B cell (primary cell): Measurements from ENCODE around the gene PLEKHH1. TPM values are rescaled to one million over a fixed set of nuclear protein-coding genes. Genes with fewer than 3 reads are reported as not detected.

Source experiments
- ATAC-seq: fragments of 200-7000 bp; cut with Tn5 transposase; one replicate; pipeline ENCODE4 v1.10.0; 2021; ENCODE audit warnings: low read depth, mild to moderate bottlenecking, moderate number of reproducible peaks, moderate library complexity
- CTCF ChIA-PET: fragments of 350-600 bp; sonication (Branson Sonifier 250); formaldehyde crosslinking; loops from one replicate; lab custom pipeline; 2021; ENCODE audit warnings: antibody characterized with exemption, inconsistent platforms; lab: Charles Lee
- POLR2A ChIA-PET: fragments of 350-600 bp; sonication (Branson Sonifier 250); formaldehyde crosslinking; loops from one replicate; lab custom pipeline; 2021; ENCODE audit warnings: antibody characterized with exemption; lab: Charles Lee
- DNase-seq: peaks from one replicate; pipeline ENCODE4 v3.0.0; 2013
- H2AFZ ChIP-seq: 2 replicates; pipeline ENCODE4 v1.6.1; 2012; ENCODE audit warnings: mild to moderate bottlenecking, low read depth, low read length; ENCODE audit not compliant: insufficient read depth, poor library complexity, severe bottlenecking
- H3K27ac ChIP-seq, 2 donors: 1 replicate in 1 of 2; 2 replicates in 1 of 2; pipeline ENCODE4 v1.5.1; 2012 to 2013; ENCODE audit warnings: low read length in 2 of 2, mild to moderate bottlenecking in 2 of 2, moderate library complexity in 1 of 2
- H3K27me3 ChIP-seq, 4 experiments: fragments of 200-600 bp in 1 of 4; sonication (generic) in 1 of 4; replicated peaks in 1 of 4; 1 replicate in 2 of 4; 2 replicates in 2 of 4; pipeline versions ENCODE4 v1.6.1 to v1.7.0; 2013 to 2016; ENCODE audit warnings: low read length in 3 of 4, mild to moderate bottlenecking in 2 of 4, mixed read lengths in 1 of 4, moderate library complexity in 1 of 4; ENCODE audit not compliant: insufficient read depth in 4 of 4, control insufficient read depth in 3 of 4; ENCODE audit errors: control extremely low read depth in 1 of 4
- H3K36me3 ChIP-seq, 2 experiments: replicated peaks in 1 of 2; 1 replicate in 1 of 2; 2 replicates in 1 of 2; pipeline versions ENCODE4 v1.6.1 to v1.7.1; 2013; ENCODE audit warnings: low read length in 1 of 2; ENCODE audit not compliant: insufficient read depth in 2 of 2, control insufficient read depth in 1 of 2; ENCODE audit errors: control extremely low read depth in 1 of 2, extremely low read depth in 1 of 2
- H3K4me1 ChIP-seq, 2 donors: fragments of 200-600 bp in 1 of 2; sonication (generic) in 1 of 2; 1 replicate in 1 of 2; 2 replicates in 1 of 2; pipeline versions ENCODE4 v1.5.1 to v1.6.1; 2013 to 2017; ENCODE audit warnings: low read length in 2 of 2; ENCODE audit not compliant: control insufficient read depth in 2 of 2, insufficient read depth in 2 of 2
- H3K4me2 ChIP-seq: replicated peaks from 2 replicates; pipeline ENCODE3; 2012; ENCODE audit warnings: mild to moderate bottlenecking, low read depth, low read length; ENCODE audit not compliant: poor library complexity, severe bottlenecking
- H3K4me3 ChIP-seq, 5 experiments: fragments of 200-600 bp in 1 of 5; sonication (generic) in 1 of 5; 1 replicate in 3 of 5; 2 replicates in 2 of 5; pipeline versions ENCODE4 v1.5.1 to v1.7.0; 2011 to 2016; ENCODE audit warnings: low read length in 4 of 5, mild to moderate bottlenecking in 4 of 5, low read depth in 2 of 5, control low read depth in 1 of 5, moderate library complexity in 1 of 5; ENCODE audit not compliant: insufficient read depth in 1 of 5; ENCODE audit errors: control extremely low read depth in 1 of 5, extremely low read depth in 1 of 5
- H3K79me2 ChIP-seq: fragments of 200-600 bp; sonication (generic); one replicate; pipeline ENCODE4 v1.6.0; 2016; ENCODE audit warnings: low read length; ENCODE audit not compliant: control insufficient read depth, insufficient read depth
- H3K9ac ChIP-seq: fragments of 200-600 bp; sonication (generic); 2 replicates; pipeline ENCODE4 v1.6.1; 2017; ENCODE audit warnings: mild to moderate bottlenecking, low read length, moderate library complexity
- H3K9me3 ChIP-seq, 3 donors: one replicate each; pipeline versions ENCODE4 v1.6.1 to v1.7.1; 2013; ENCODE audit warnings: low read length in 2 of 3; ENCODE audit not compliant: control insufficient read depth in 2 of 3, insufficient read depth in 1 of 3; ENCODE audit errors: control extremely low read depth in 1 of 3
- H4K20me1 ChIP-seq: 2 replicates; pipeline ENCODE4 v1.6.0; 2012; ENCODE audit warnings: mild to moderate bottlenecking, low read length; ENCODE audit not compliant: insufficient read depth, control insufficient read depth, poor library complexity, severe bottlenecking
- H3K27ac Mint-ChIP-seq: one replicate; pipeline ENCODE4 v1.8.0; 2021; ENCODE audit warnings: mixed read lengths
- H3K27me3 Mint-ChIP-seq: one replicate; pipeline ENCODE4 v1.8.0; 2021; ENCODE audit warnings: mixed read lengths
- H3K4me1 Mint-ChIP-seq: one replicate; pipeline ENCODE4 v1.8.0; 2021; ENCODE audit warnings: mixed read lengths
- H3K4me3 Mint-ChIP-seq: one replicate; pipeline ENCODE4 v1.8.0; 2021; ENCODE audit warnings: mixed read lengths
- H3K9me3 Mint-ChIP-seq: one replicate; pipeline ENCODE4 v1.8.0; 2022; ENCODE audit warnings: mixed read lengths; ENCODE audit not compliant: insufficient read depth
- CTCF ChIP-seq: fragments of 200-600 bp; IDR thresholded peaks from one replicate; pipeline ENCODE4 v1.8.0; 2022; ENCODE audit warnings: antibody characterized with exemption, mild to moderate bottlenecking
- EZH2 ChIP-seq: IDR thresholded peaks from 2 replicates; pipeline ENCODE4 v1.6.1; 2012; ENCODE audit warnings: borderline replicate concordance, low read depth, mild to moderate bottlenecking, moderate library complexity, low read length; ENCODE audit not compliant: insufficient read depth, poor library complexity, severe bottlenecking
- WGBS: methylation state at CpG from one replicate; pipeline ENCODE4 v1.1.5; 2013; ENCODE audit warnings: missing lambda C conversion rate; ENCODE audit not compliant: insufficient coverage; 5-methylcytosine and 5-hydroxymethylcytosine counted together
- intact Hi-C: fragments of 100-400 bp; cut with micrococcal nuclease; formaldehyde crosslinking; loops from one replicate; pipeline ENCODE4 v1.10.0; 2022
- polyA plus RNA-seq: library from polyadenylated mRNA; depleted of rRNA; stranded (reverse); fragments of >200 nt; gene quantifications from 2 replicates; pipeline ENCODE4 v1.2.3, GENCODE V29; 2012
- total RNA-seq, 2 donors: library from RNA; stranded (reverse); fragments of 120-200 nt in 1 of 2; gene quantifications; 1 replicate in 1 of 2; 2 replicates in 1 of 2; pipeline versions ENCODE4 v1.2.3 to v1.2.4, GENCODE V29; 2013 to 2022

Gene PLEKHH1
- total and polyA plus RNA-seq, 2 donors (not counting 1 experiment from before 2014, with no cell fraction given), result 0.17 to 0.37 TPM

GRCh38 chr14:67544590-67544989, 11.5 kb downstream of the PLEKHH1 start:
- Histone ChIP-seq H2AFZ (no peak overlapping the region), H3K36me3 (no peaks in the 10 kb centered on the region), H3K4me2 (no peak overlapping the region), H3K4me1 (peaks cover 0 to 11% of the 10 kb centered on the region in 2 donors), H3K9me3 (peaks cover 0 to 6% (median 0%) of the 10 kb centered on the region in 3 donors), H4K20me1 (no peaks in the 10 kb centered on the region), H3K27ac (no peak overlapping the region), H3K4me3 (no peak overlapping the region), H3K9ac (no peak overlapping the region), H3K27me3 (peaks cover 0 to 35% (median 25%) of the 10 kb centered on the region in 4 experiments), H3K79me2 (no peaks in the 10 kb centered on the region)
- TF ChIP-seq EZH2 (no peak), CTCF (no peak)
- H3K4me1 Mint-ChIP-seq, result peaks cover 10% of the 10 kb centered on the region
- POLR2A ChIA-PET, result no interaction called here
- peaks cover 59% of the 10 kb centered on the region for H3K27me3 Mint-ChIP-seq
- no peak overlapping the region for H3K27ac Mint-ChIP-seq
- DNase-seq (no peak), ATAC-seq (no peak)
- no CpG with 5 or more reads among the region's 1 CpG for WGBS
- no peaks in the 10 kb centered on the region for H3K9me3 Mint-ChIP-seq
- CTCF ChIA-PET, result interaction anchor here (1.2 kb wide), 1 partner anchor 26 kb away, joined by 3 read pairs; no protein-coding TSS in a partner anchor
- intact Hi-C loops, result no loop called here
- no peak overlapping the region for H3K4me3 Mint-ChIP-seq

GRCh38 chr14:67547224-67547780, 14.2 kb downstream of the PLEKHH1 start:
- WGBS, result 96% methylated on average over 3 of the region's 5 CpGs
- intact Hi-C loops, result no loop called here
- Histone ChIP-seq H3K9ac (no peak overlapping the region), H3K27ac (no peak overlapping the region), H4K20me1 (no peaks in the 10 kb centered on the region), H3K36me3 (no peaks in the 10 kb centered on the region), H3K4me2 (no peak overlapping the region), H2AFZ (no peak overlapping the region), H3K4me3 (no peak overlapping the region), H3K4me1 (peaks cover 0 to under 1% of the 10 kb centered on the region in 2 donors), H3K9me3 (peaks cover 0 to 6% (median 0%) of the 10 kb centered on the region in 3 donors), H3K79me2 (no peaks in the 10 kb centered on the region), H3K27me3 (peaks cover 0 to 17% (median 11%) of the 10 kb centered on the region in 4 experiments)
- TF ChIP-seq EZH2, result no peak
- no peak for TF ChIP-seq CTCF
- POLR2A ChIA-PET, result interaction anchor here (1.0 kb wide), 1 partner anchor 31 kb away, joined by 3 read pairs; no protein-coding TSS in a partner anchor
- peaks cover under 1% of the 10 kb centered on the region for H3K4me1 Mint-ChIP-seq
- DNase-seq (no peak), ATAC-seq (no peak)
- no peaks in the 10 kb centered on the region for H3K9me3 Mint-ChIP-seq
- no peak overlapping the region for H3K4me3 Mint-ChIP-seq
- H3K27ac Mint-ChIP-seq, result no peak overlapping the region
- H3K27me3 Mint-ChIP-seq, result peaks cover 46% of the 10 kb centered on the region
- CTCF ChIA-PET, result no interaction called here
